Endothelial cell of umbilical vein (primary cell): ENCODE data around the gene SPINK4. TPM values are rescaled to one million over a fixed set of nuclear protein-coding genes. Genes with fewer than 3 reads are reported as not detected.

Experiments
- BruUV-seq: library from RNA; stranded (reverse); fragments of 400-500 nt; replicated peaks from 2 replicates; lab custom pipeline; 2021; lab: Mats Ljungman, UMichigan
- CTCF ChIA-PET: fragments of 300-600, 350-600 bp; sonication (Branson Sonifier 250); formaldehyde crosslinking; loops from one replicate; lab custom pipeline; 2021; ENCODE audit warnings: antibody characterized with exemption, inconsistent platforms; lab: Charles Lee
- POLR2A ChIA-PET: fragments of 300-600, 350-600 bp; sonication (Branson Sonifier 250); formaldehyde crosslinking; loops from one replicate; lab custom pipeline; 2021; ENCODE audit warnings: antibody characterized with exemption, inconsistent platforms; lab: Charles Lee
- DNase-seq: peaks from one replicate; pipeline ENCODE4 v3.0.0-alpha.2; 2011; ENCODE audit warnings: low read depth, low spot score
- FAIRE-seq: peaks from 2 replicates; lab custom pipeline; 2011; peaks lifted over from hg19 to GRCh38; lab: Jason Lieb, UNC
- H2AFZ ChIP-seq: 2 replicates; pipeline ENCODE4 v1.6.0; 2012; ENCODE audit warnings: low read depth, low read length, control low read depth, inconsistent platforms
- H3K27ac ChIP-seq: 2 replicates; pipeline ENCODE4 v1.5.1; 2011; ENCODE audit warnings: low read depth, mild to moderate bottlenecking, control low read depth, low read length, moderate library complexity; ENCODE audit not compliant: insufficient read depth
- H3K27me3 ChIP-seq, 2 experiments: 2 replicates each; pipeline versions ENCODE4 v1.6.0 to v1.6.1; 2011; ENCODE audit warnings: low read length in 2 of 2, mixed read lengths in 1 of 2; ENCODE audit not compliant: control insufficient read depth in 2 of 2, insufficient read depth in 2 of 2
- H3K36me3 ChIP-seq, 2 experiments: 2 replicates in 1 of 2; 3 replicates in 1 of 2; pipeline ENCODE4 v1.5.1; 2011; ENCODE audit warnings: low read length in 2 of 2, mild to moderate bottlenecking in 1 of 2, moderate library complexity in 1 of 2; ENCODE audit not compliant: control insufficient read depth in 2 of 2, insufficient read depth in 2 of 2; ENCODE audit errors: extremely low read depth in 1 of 2
- H3K4me1 ChIP-seq: 3 replicates; pipeline ENCODE4 v1.5.1; 2011; ENCODE audit warnings: mild to moderate bottlenecking, low read length; ENCODE audit not compliant: control insufficient read depth, insufficient read depth; ENCODE audit errors: extremely low read depth
- H3K4me2 ChIP-seq: 2 replicates; pipeline ENCODE4 v1.6.1; 2011; ENCODE audit warnings: low read length, control low read depth, mixed read lengths; ENCODE audit not compliant: insufficient read depth
- H3K4me3 ChIP-seq, 3 experiments: fragments of 200-600 bp in 1 of 3; sonication (generic), shearing (Covaris generic) in 1 of 3; replicated peaks in 1 of 3; 2 replicates each; pipeline ENCODE4 v1.5.1; 2011 to 2016; ENCODE audit warnings: control low read depth in 3 of 3, low read length in 3 of 3, mild to moderate bottlenecking in 2 of 3, inconsistent platforms in 1 of 3, low read depth in 1 of 3, moderate library complexity in 1 of 3; ENCODE audit not compliant: insufficient read depth in 1 of 3
- H3K79me2 ChIP-seq: 2 replicates; pipeline ENCODE4 v1.6.0; 2012; ENCODE audit warnings: low read length, inconsistent platforms; ENCODE audit not compliant: control insufficient read depth, insufficient read depth
- H3K9ac ChIP-seq: replicated peaks from 2 replicates; pipeline ENCODE3; 2011; ENCODE audit warnings: low read length, control low read depth; ENCODE audit not compliant: insufficient read depth; ENCODE audit errors: extremely low read depth
- H3K9me1 ChIP-seq: replicated peaks from 3 replicates; pipeline ENCODE4 v1.6.0; 2011; ENCODE audit warnings: mild to moderate bottlenecking, low read length; ENCODE audit not compliant: control insufficient read depth, insufficient read depth; ENCODE audit errors: extremely low read depth
- H3K9me3 ChIP-seq: replicated peaks from 2 replicates; pipeline ENCODE4 v1.5.1; 2012; ENCODE audit warnings: low read length, inconsistent platforms; ENCODE audit not compliant: control insufficient read depth, insufficient read depth
- H4K20me1 ChIP-seq: replicated peaks from 2 replicates; pipeline ENCODE3; 2011; ENCODE audit warnings: mild to moderate bottlenecking, low read length; ENCODE audit not compliant: control insufficient read depth, insufficient read depth; ENCODE audit errors: extremely low read depth
- FOS ChIP-seq: IDR thresholded peaks from 2 replicates; pipeline ENCODE4 v1.6.1; 2011; ENCODE audit warnings: mild to moderate bottlenecking, low read length, moderate library complexity, borderline replicate concordance; ENCODE audit not compliant: insufficient read depth
- GATA2 ChIP-seq: IDR thresholded peaks from 2 replicates; pipeline ENCODE4 v1.7.0; 2011; ENCODE audit warnings: low read depth, mild to moderate bottlenecking, moderate library complexity, mixed read lengths, low read length; ENCODE audit not compliant: insufficient read length, insufficient read depth
- MYC ChIP-seq: IDR thresholded peaks from one replicate; pipeline ENCODE4 v1.6.1; 2011; ENCODE audit warnings: mild to moderate bottlenecking, low read depth, low read length
- POLR2AphosphoS5 ChIP-seq: IDR thresholded peaks from 2 replicates; pipeline ENCODE4 v1.6.1; 2012; ENCODE audit warnings: low read depth, mild to moderate bottlenecking, control low read depth, low read length, moderate library complexity; ENCODE audit not compliant: insufficient read depth
- dilution Hi-C: fragments of 300-500 bp; cut with MboI; formaldehyde crosslinking; loops from one replicate; pipeline ENCODE4 v1.15.0; 2019; ENCODE audit warnings: low sequenced_read_pairs; ENCODE audit not compliant: extremely low pct_ligation_motif_present
- intact Hi-C: fragments of 100-400 bp; cut with micrococcal nuclease; formaldehyde crosslinking; loops from one replicate; pipeline ENCODE4 v1.10.0; 2022
- polyA plus RNA-seq, 4 experiments: library from polyadenylated mRNA; depleted of rRNA in 3 of 4; stranded (reverse) in 3 of 4; unstranded in 1 of 4; fragments of >200 nt; gene quantifications; 2 replicates each; pipeline versions ENCODE4 v1.2.1 to v1.2.3, GENCODE V29; 2011 to 2012; ENCODE audit warnings: missing spikeins in 1 of 4
- total RNA-seq: library from RNA; stranded (reverse); gene quantifications from 2 replicates; pipeline ENCODE4 v1.2.3, GENCODE V29; 2021
- TF ChIP-seq, protein P1 (sequence below), 2 donors: IDR thresholded peaks; 1 replicate in 1 of 2; 2 replicates in 1 of 2; pipeline ENCODE4 v1.5.1; 2011; ENCODE audit warnings: low read length in 2 of 2, mild to moderate bottlenecking in 2 of 2, moderate library complexity in 2 of 2, control low read depth in 1 of 2, inconsistent platforms in 1 of 2, low read depth in 1 of 2; ENCODE audit not compliant: insufficient read depth in 1 of 2; ENCODE audit errors: extremely low read depth in 1 of 2
- TF ChIP-seq, protein P2 (sequence below): IDR thresholded peaks from 2 replicates; pipeline ENCODE4 v1.6.1; 2011; ENCODE audit not compliant: insufficient read depth, insufficient read length

The SPINK4 gene
- total and polyA plus RNA-seq, 2 donors (not counting 3 experiments of a cell fraction or from before 2014, with no cell fraction given) = not detected

DNA sequence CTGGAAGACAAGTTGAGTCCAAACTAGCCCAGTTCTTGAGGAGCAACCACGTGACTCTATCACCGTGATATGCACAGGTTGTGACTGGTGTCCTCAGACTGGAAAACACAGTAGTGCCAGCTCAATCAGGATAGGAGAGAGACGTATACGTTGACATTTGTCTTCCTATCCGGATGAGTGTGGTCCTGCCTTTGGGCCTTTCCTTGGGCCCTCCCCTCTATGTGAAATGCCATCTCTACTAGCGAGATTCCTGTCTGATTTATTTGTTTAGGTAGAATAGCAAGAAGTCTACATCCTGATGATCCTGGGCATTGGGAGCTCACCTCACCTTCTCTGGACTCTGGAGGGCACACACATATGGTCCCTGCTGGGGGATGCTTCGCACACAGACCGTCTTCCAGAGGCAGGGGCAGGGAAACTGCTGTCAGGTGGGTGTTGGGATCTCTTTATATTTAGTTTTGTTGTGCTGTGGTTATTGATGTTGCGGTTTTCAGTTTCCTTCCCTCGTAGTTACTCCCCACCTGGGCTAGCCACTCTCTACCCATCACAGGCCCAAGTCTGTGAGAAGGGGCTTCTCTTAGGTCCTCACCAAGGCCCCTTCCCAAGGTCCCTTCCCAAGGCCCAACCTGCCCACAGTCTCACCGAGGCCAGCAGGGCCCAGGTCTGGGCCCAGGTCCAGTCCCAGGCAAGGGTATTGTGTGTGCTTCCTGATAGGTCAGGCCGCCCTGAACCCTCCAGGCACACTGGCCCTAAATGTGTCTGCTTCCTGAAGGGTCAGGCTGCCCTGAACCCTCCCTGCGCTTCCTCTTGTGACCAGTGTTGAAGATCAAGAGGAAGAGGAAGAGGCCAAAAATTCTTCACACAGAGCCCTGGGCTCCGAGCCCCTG lies 19.0 kb upstream of the SPINK4 start:
- Histone ChIP-seq H2AFZ (no peak overlapping the region), H3K9me3 (no peaks in the 10 kb centered on the region), H4K20me1 (no peaks in the 10 kb centered on the region), H3K79me2 (no peaks in the 10 kb centered on the region), H3K27ac (no peak overlapping the region), H3K36me3 (no peaks in the 10 kb centered on the region), H3K4me1 (peaks cover 9% of the 10 kb centered on the region), H3K4me3 (no peak overlapping the region), H3K27me3 (peaks cover 9 to 11% of the 10 kb centered on the region in 2 experiments), H3K4me2 (no peak overlapping the region), H3K9me1 (no peaks in the 10 kb centered on the region), H3K9ac (no peak overlapping the region)
- BruUV-seq = no TSS peak
- intact Hi-C loops = no loop called here
- TF ChIP-seq, protein P1, sequence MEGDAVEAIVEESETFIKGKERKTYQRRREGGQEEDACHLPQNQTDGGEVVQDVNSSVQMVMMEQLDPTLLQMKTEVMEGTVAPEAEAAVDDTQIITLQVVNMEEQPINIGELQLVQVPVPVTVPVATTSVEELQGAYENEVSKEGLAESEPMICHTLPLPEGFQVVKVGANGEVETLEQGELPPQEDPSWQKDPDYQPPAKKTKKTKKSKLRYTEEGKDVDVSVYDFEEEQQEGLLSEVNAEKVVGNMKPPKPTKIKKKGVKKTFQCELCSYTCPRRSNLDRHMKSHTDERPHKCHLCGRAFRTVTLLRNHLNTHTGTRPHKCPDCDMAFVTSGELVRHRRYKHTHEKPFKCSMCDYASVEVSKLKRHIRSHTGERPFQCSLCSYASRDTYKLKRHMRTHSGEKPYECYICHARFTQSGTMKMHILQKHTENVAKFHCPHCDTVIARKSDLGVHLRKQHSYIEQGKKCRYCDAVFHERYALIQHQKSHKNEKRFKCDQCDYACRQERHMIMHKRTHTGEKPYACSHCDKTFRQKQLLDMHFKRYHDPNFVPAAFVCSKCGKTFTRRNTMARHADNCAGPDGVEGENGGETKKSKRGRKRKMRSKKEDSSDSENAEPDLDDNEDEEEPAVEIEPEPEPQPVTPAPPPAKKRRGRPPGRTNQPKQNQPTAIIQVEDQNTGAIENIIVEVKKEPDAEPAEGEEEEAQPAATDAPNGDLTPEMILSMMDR (IDR thresholded peaks at IDR 0.05; ENCODE audit: extremely low read depth in 1 of 2, insufficient read depth in 1 of 2, low read depth in 1 of 2, low read length in 2 of 2) = no peak
- ChIA-PET POLR2A (no interaction called here), CTCF (no interaction called here)
- no peak for FAIRE-seq
- dilution Hi-C loops = no loop called here
- DNase-seq = no peak

DNA sequence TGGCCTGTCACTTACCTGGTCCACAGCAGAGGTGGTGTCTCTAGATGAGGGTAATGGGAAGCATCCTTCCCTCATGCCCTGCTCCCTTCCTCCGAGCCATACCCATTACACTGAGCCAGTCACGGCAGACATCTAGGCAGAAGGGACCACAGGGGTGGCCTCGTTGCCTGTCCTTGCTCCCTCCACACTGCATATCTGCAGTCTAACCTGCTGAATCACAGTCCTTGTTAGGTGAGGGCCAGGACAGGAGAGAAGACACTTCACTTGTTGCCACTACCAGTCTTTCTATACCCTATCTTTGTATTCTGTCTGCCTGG lies 18.4 kb upstream of the SPINK4 start:
- peaks cover 5 to 7% of the 10 kb centered on the region in 2 experiments for H3K27me3 ChIP-seq
- no peaks in the 10 kb centered on the region for H3K36me3 ChIP-seq
- H3K4me3 ChIP-seq = no peak overlapping the region
- POLR2A ChIA-PET = no interaction called here
- H3K9me3 ChIP-seq = no peaks in the 10 kb centered on the region
- no peaks in the 10 kb centered on the region for H3K79me2 ChIP-seq
- H3K4me2 ChIP-seq = no peak overlapping the region
- intact Hi-C loops = no loop called here
- H3K9me1 ChIP-seq = no peaks in the 10 kb centered on the region
- no TSS peak for BruUV-seq
- H2AFZ ChIP-seq = no peak overlapping the region
- H3K27ac ChIP-seq = no peak overlapping the region
- H3K4me1 ChIP-seq = peaks cover 9% of the 10 kb centered on the region
- CTCF ChIA-PET = no interaction called here
- H3K9ac ChIP-seq = no peak overlapping the region
- no peaks in the 10 kb centered on the region for H4K20me1 ChIP-seq
- dilution Hi-C loops = no loop called here
- DNase-seq (no peak), FAIRE-seq (no peak)
- TF ChIP-seq, protein P1 (IDR thresholded peaks at IDR 0.05; ENCODE audit: extremely low read depth in 1 of 2, insufficient read depth in 1 of 2, low read depth in 1 of 2, low read length in 2 of 2) = no peak
- TF ChIP-seq GATA2 (no peak), FOS (no peak), POLR2AphosphoS5 (no peak), MYC (no peak)
- TF ChIP-seq, protein P2, sequence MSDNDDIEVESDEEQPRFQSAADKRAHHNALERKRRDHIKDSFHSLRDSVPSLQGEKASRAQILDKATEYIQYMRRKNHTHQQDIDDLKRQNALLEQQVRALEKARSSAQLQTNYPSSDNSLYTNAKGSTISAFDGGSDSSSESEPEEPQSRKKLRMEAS = no peak
